Inflammatory macrophage (primary cell): ENCODE results near the gene ARHGAP23.
"Not testable (repeated sequence)": the region's sequence is repeated elsewhere in the genome, so short reads cannot be mapped to it uniquely, and the experiment has no call there.

Experiments
- DNase-seq, 2 donors: peaks; one replicate each; pipeline ENCODE4 v3.0.0-alpha.2; 2020 to 2022

The ARHGAP23 gene

DNA sequence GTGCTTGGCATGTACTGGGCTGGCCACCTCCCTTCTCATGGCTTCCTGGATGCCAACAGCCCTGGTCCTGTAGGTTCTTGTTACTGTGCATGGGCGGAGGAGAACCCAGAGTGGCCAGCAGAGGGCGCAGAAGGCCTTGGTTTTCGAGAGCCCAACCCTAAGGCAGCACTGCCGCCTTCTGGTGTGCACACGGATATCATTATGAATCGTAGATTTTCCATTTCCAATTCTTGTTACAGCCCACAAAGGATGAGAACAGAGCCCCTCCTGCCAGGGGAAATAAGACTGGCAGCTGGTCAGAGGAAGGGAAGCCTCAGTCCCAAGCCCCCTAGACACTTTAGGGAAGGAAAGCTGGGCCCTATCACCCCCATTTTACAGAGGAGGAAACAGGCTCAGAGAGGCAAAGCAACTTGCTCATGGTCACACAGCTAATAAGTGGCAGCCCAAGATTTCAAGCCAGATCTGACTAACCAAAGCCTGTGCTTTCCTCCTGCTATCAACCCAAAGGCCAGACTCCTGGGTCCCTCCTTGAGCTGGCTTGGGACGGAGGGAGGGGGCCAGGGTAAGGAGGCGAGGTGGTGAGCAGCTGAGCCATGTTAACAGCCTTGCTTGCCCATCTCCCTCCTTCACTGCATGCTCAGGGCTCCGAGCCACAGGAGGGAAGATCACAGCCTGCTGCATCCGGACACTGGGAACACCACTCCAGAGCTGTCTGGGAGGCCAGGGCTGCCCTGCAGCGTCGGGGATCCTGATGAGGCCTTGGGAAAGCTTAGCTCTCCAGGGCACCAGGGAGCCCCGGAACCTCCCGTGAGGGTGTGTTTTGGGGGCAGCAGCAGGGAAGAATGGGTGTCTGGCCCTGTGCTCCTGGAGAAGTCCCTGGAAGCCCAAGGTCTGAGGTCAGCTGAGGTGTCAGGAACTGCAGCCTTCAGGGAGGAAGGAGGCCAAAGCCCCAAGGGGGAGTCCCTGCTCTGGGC, 64.1 kb downstream of the ARHGAP23 start:
- peak; percentile 87 to 93 for DNase-seq

DNA sequence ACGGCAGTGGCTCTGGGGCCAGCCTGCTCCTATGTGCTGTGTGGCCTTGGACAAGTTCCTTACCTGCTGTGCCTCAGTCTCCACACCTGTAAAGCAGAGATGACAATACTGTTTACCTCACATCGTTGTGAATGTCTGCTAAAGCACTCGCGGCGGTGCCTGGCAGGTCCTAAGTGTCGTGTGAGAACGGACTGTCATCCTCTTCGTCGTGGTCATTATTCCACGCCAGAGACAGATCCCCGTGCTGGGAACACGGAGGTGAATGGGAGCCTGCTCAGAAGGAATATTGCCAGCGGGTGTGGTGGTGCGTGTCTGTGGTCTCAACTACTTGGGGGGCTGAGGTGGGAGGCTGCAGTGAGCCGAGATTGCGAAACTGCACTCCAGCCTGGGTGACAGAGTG, 65.9 kb downstream of the ARHGAP23 start:
- DNase-seq = not testable (repeated sequence)

DNA sequence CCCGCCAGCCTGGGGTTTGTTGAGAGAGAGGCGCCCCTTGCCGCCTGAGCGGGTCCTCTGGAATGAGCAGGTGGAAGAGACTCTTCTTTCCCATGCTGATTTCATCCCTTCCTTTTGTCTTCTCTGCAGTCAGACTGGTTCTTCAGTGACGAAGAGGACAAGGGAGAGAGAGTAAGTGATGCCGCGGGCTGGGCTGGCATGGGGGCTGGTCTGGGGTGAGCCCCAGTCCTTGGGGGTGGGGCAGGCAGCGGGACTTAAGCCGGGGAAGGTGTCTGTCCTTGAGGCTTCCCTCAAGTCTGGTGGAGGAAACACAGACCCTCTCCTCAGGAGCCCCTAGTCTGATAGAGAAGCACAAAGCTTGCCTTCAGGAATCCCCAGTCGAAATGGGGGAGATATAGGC, 69.4 kb downstream of the ARHGAP23 start:
- not testable (repeated sequence) for DNase-seq

DNA sequence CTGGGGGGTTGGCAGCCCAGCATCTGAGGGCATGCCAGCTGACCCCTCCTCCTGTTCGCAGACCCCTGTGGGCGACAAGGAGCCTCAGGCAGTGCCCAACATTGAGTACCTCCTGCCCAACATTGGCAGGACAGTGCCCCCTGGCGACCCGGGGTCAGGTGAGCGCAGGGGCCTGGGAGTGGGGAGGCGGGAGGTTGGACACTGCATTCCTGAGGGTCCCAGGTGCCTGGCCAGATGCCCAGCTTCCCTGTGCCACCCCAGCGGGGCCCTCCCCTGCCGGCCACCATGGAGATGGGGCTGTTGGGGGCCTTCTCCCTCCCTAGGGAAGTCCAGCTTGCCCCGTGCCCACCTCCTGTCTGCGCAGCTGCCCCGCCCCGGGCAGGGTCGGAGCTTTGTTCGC, 70.1 kb downstream of the ARHGAP23 start:
- DNase-seq = no peak

DNA sequence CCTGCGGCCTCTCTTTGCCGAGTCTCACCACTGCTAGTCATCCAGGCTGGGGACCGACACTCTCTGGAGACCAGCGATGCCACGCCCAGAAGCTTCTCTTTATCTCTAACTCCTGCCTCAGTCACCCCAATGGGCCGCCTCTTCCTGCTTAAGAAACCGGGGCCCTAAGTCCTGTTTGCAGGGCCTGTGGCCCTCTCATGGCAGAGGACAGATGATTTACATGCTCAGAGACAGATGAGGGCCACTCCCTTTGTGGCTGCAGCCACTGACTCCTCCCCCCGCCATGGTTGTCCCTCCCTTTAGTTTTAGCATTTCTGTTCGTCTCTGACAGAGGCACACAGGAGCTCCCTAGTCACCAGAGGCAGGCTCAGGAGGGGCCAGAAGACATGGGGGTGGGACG, 71.0 kb downstream of the ARHGAP23 start:
- DNase-seq = not testable (repeated sequence)

DNA sequence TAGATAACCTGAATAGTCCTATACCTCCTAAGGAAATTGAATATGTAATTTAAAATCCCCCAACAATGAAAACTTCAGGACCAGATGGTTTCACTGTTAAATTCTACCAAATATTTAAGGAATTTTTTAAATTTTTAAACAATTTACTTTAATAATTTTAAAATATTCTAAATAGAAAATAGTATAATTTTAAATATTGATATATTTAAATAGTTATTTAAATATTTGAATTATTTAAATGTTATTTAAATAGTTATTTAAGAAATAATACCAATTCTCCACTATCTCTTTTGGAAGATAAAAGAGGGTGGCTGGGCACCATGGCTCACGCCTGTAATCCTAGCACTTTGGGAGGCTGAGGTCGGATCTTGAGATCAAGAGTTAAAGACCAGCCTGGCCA, 73.5 kb downstream of the ARHGAP23 start:
- not testable (repeated sequence) for DNase-seq

DNA sequence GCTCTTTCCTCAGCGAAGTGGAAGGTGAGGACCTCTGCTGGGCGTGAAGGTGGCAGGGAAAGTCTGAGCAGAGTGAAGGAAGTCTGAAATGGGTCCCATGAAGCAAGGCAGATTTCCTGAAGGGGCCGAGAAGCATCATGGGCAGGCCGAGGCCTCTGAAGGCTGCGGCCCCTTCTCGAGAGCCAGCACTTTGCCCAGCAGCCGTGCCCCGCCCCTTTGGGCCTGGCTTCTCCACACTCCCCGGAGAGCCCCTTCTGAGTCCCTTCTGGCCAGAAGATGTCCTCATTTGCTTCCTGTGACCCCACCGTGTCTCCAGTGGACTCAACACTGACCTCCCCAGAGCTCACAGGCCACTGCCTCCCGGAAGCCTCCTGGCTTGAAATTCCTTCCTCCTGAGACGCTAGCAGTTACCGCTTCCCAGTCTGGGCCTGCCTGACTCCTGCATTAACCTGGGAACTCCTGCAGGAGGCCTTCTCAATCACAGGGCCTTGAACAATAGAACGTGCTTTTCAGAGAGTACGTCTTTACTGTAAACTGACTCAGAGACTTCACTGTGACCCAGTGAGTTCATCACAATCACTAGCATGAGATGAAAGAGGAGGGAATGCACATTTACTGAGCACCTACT, 75.1 kb downstream of the ARHGAP23 start:
- DNase-seq = not testable (repeated sequence)

DNA sequence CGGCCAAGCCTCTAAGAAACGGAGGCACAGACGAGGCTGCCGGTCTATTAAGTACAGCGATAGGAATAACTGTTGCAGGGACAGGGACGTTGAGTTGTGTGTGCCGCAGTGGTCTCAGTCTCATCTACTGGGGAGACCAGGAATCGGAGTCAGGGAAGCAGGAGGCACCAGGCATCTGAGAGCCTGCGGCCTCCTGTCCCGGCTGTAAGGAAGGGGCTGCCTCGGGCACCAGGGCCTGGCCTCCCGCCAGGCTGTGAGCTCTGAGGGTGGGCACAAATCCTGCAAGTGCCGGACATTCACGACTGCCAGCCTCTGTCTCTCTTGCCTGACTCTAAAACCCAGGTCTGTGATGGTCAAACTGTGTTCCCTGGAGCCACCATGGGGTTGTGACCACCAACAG, 76.0 kb downstream of the ARHGAP23 start:
- no peak for DNase-seq

DNA sequence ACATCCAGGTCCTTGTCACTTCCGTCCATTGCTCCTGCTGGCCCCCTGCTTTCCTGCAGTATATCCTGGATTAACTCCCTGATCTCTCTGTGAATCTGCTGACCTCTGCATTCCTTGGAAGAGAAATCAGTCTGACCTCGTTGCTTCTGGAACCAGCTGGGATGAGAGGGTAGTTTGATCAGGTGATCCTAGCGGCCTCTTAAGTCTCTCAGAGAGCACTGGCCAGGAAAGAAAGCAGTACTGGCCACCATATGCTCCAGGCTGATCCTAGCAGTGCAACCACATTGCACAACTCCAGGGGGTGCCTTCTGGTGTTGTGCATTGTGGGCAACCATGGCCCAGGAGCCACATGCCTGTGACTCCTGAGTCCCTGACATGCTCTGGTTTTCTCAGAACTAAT, 79.2 kb downstream of the ARHGAP23 start:
- DNase-seq = no peak

DNA sequence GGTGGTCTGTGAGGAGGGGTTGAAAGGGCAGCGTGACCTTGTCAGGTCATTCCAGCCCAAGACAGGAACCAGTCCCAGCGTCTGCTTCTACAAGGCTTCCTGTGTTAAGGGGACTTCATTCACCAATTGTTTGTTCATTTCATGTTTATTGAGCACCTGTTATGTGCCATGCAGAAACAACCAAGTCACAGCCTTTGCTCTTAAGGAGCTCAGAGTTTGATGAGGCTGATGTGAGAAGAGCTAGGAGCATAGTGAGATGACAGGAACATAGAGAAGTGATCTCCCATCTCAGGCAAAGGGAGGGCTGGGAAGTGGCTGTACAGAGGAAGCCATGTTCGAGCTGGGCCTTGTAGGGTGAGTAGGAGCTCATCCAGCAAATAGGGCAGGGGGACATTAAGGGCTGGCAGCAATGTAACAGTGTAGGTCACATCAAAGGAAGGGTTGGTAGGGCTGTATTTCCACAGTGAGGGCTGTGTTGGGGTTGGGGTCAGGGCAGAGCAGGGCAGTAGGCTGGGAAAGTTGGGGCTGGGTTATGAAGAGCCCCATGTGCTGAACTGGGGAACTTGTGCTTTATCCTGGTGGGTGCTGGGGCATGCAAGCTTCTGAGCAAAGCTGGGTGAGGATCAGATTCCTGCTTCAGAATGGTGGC, 79.8 kb downstream of the ARHGAP23 start:
- no peak for DNase-seq

DNA sequence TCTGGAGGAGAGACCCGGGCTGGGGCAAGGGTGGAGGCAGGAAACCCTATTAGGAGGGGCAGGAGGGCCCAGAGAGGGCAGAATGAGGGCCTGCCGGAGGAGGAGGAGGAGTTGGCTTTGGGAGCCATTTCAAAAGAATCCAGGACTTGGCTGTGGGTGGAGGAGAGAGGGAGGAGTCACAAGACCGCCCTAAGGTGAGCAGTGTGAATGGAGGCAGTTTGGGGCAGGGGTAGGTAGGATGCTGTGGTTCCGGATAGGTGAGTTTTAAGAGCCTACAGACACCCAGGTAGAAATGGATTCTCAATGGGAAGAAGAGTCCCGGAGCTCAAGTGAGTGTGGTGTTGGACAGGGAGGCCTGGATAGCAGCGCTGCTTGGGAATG, 80.3 kb downstream of the ARHGAP23 start:
- DNase-seq = no peak

DNA sequence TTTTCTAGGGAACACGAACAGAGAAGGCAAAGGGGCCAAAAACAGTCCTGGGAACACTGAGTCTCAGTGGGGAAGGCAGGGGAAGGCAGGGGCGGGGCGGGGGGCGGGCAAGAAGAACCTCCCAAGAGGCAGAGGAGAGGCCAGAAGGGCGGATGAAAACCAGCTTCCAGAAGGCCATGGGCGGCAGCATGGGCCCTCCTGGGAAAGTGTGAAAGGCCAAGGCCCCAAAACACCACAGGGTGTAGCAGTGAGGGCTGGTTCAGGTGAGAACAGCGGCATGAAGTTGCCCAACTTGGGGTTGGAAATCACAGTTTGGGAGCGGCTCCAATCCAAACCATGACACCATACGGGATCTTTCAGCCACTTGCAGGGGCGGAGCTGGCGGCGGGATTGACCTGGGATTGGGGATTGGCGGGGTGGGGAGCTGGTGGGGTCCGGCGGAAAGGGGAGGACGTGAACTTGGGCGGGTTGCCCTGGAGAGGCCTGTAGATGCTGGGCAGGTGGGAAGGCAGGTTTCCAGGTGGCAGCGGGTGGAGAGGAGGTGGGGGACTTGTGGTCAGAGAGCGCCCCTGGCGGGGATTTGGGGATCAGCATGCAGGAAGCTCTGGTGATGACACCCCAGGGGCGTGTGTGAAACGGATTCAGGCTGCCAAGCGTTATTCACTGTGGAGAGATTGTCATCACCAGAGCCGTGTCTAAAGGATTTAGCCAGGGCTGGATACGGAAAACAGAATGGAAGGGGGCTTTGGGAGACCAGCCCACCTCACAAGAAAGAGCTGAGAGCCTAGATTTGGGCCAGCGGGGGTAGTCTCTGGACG, 80.9 kb downstream of the ARHGAP23 start:
- peak; percentile 68 to 74 for DNase-seq

DNA sequence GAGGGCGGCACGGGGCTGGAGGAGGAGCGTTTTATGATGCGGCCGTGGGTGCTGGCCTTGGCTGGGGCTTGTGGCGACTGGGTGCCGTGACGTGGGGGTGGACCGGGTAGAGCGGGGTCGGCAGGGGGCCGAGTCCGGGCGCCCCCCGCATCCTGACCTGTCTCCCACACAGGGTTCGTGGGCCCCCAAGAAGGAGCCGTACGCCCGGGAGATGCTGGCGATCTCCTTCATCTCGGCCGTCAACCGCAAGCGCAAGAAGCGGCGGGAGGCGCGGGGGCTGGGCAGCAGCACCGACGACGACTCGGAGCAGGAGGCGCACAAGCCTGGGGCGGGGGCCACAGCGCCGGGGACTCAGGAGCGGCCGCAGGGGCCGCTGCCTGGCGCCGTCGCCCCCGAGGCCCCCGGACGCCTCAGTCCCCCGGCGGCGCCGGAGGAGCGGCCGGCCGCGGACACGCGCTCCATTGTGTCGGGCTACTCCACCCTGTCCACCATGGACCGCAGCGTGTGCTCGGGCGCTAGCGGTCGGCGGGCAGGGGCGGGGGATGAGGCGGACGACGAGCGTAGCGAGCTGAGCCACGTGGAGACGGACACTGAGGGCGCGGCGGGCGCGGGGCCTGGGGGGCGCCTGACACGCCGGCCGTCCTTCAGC, 81.6 kb downstream of the ARHGAP23 start:
- no peak for DNase-seq

DNA sequence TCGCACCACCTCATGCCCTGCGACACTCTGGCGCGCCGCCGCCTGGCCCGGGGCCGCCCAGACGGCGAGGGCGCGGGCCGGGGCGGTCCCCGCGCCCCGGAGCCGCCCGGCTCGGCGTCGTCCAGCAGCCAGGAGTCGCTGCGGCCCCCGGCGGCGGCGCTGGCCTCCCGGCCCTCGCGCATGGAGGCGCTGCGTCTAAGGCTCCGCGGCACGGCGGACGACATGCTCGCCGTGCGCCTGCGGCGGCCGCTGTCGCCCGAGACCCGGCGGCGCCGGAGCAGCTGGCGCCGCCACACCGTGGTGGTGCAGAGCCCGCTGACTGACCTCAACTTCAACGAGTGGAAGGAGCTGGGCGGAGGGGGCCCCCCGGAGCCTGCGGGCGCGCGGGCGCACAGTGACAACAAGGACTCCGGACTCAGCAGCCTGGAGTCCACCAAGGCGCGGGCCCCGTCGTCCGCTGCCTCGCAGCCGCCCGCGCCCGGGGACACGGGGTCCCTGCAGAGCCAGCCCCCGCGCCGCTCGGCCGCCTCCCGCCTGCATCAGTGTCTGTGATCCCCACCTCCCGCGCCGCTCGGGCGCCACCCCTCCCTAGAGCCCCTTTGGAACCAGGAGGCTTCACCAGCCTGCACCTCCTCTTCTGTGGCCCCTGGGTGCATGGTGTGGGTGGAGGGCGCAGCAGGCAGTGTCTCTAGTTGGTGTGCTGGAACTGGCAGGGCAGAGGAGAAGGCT, 82.3 kb downstream of the ARHGAP23 start:
- DNase-seq = peak in 1 of 2 donors; percentile 37

DNA sequence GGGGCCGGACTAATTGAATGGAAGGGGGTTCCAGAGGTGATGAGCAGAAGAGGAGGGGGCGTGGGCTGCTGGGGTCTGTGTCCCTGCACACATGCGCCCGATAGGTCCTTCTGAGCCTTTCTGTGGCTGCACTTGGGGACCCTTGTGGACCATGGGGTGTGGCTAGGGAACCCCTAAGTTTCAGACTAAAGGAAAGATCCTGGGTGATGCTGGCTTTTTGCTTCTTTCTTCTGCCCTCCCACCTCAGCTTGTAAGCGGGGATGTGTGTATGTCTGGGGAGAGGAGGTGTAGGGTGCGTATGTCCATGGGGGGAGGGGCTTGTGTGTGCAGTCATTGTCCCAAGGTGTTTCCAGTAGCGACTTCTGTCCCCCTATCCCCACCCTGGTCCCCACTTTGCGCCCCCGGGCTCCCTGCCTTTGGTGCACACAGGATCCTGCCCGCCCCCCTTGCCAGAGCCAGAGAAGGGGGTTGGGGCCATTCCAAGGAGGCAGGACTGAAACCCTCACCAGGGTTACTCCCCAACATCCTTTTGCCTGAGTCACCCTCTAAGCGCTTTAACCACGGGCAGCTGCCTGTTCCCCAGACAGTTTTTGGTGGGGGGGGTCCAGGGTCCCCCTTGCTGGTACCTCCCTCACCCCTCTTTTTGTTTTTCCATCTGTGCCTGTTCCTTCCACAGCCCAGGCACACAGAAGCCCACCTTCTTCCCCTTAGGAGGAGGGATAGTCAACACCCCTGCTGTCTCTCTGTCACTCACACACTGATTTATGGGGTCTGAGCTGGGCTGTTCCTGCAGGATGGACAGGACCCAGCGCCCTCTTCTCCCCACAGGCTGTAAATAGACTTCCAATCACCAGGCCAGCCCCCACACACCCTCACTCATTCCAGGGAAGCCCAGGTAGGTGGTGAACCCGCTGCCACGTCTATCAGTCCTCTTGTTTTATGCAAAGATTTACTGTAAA, 83.2 kb downstream of the ARHGAP23 start:
- DNase-seq = no peak

DNA sequence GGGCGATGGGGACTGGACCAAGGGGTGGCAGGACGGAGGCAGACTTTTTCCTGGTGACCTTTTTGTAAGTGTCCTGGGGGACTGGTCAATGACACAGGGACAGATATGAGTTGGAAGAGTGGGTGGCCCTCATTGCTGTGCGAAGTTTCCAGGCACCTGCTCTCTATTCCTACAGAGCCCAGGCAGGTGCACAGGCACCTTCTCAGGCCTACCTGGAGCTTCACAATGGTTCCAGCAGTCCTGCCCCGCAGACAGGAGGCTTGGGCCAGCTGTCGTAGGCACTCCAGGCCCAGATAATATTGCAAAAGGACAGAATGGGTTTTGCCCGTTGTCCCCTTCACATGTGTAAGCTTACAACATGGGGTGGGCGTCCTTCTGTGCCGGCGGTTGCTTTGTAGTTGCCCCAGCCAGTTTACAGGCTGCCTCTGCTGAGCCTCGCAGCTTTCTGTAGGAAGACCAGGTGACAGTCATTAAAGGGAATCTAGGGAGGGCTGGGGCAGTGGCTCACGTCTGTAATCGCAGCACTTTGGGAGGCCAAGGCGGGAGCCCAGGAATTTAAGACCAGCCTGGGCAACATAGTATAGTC, 84.3 kb downstream of the ARHGAP23 start:
- DNase-seq = no peak

DNA sequence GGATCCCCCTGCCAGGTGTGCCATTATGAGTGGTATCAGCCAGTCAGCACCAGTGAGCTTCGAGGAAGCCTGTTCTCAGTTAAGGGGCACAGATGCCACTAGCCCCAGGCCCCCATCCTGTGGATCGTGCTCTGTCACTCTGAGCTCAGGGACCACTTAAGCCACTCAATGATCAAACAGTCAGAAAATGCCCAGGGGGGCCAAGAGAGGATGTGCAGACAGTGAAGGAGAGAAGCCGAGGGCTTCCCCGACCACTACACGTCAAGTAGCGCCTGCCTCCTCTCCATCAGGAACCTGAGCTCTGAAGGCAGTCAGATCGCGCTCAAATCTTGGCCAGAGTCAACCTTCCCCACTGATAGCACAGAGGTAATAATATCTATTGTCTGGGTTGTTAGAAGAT, 98.3 kb downstream of the ARHGAP23 start:
- not testable (repeated sequence) for DNase-seq

DNA sequence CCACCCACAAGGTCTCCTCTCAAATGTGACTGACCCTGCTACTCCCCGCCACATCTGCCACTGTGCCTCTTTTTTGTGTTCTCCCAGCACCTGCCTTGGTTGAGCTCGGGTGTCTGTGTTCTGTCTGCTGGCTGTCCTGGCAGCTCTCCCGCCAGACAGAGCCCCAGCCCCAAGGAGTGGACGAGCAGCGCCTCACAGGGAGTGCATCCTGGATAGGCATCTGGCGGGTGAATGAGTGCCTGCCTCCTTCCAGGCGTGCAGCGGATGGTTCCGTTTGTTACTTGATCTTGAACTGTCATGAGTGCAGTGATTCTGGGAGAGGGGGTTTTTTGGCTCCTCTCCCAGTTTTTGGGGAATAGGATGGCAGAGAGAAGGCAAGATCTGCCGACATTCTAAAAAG, 99.9 kb downstream of the ARHGAP23 start:
- not testable (repeated sequence) for DNase-seq

DNA sequence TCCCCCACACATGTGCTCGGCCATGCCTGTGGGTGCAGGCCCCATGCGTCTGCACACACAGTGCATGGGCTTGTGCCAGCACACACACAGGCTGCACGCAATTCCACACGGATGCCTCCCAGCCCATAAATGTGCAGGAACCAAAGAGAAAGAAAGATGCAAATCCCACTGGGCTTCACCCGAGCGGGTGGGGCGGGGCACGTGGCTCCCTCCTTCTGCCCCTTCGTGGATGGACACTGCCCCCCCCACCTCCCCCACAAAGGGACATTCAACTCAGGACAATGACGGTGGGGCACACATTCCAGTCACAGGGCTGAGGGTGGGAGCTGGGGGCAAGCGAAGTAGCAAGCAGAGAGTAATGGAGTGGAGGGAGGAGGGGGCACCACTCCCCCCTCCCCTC, 102.6 kb downstream of the ARHGAP23 start:
- DNase-seq = not testable (repeated sequence)

DNA sequence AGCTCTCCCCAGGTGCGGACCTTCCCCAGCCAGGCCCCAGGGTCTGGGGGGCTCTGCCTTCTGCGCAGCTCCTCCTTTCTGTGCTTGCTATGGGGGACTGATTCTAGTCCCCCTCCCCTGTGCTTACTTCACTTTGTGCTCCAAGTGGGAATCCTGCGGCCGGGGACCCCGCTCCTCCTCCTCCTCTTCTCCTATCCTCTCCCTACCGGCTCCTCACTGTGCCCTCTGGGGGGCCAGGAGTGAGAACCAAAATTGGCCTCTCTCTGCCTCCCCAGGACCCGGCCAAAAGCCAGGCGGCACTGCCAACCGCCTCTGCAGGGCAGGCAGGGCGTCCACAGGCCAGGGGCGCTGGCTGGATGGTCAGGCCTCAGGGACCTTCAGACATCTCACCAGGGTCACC, 103.5 kb downstream of the ARHGAP23 start:
- DNase-seq = not testable (repeated sequence)
